NCI-H1930 (cell line): ENCODE data around the gene NF2.
A peak's percentile ranks its signal among the peaks of the same experiment; 100 is the strongest.

Experiments used
- DNase-seq, 2 experiments: peaks; one replicate each; lab custom pipeline; 2025; lab: John Stamatoyannopoulos, UW

Gene NF2

DNA sequence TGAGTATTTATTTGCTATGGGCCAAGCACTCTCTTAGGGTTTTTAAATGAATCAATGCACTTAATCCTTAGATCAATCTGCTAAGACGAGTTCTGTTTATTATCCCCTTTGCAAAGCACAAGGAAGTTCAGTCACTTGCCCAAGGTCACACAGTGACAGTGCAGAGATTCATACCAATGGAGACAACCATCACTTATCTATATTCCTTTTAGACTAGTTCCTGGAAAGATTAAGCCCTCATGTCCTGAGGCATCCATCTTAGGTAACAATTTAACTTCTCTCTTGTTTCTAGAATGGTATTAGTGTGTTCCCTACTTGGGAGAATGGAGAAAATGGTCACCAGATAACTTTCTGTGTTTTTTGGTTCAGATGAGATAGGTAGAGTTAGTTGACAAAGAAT lies 28.3 kb downstream of the NF2 start:
- DNase-seq, result no peak

DNA sequence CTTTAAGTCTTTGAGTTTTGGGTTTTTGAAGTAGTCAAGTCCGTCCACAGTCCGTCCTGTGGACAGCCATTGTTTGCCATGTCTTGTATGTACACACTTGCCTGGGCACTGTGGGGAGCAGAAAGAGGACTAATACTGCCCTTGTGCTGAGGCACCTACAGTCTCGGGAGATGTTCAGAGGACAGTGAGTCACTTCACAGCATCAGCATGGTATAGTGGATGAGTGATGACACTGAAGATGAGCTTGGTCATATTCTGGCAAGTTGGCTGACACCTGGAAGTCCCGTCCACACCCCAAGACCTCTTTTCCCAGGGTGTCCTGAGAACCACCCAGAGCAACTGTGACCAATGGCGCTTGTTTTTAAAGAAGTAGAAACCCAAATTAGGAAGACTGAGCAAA lies 29.2 kb downstream of the NF2 start:
- no peak for DNase-seq

DNA sequence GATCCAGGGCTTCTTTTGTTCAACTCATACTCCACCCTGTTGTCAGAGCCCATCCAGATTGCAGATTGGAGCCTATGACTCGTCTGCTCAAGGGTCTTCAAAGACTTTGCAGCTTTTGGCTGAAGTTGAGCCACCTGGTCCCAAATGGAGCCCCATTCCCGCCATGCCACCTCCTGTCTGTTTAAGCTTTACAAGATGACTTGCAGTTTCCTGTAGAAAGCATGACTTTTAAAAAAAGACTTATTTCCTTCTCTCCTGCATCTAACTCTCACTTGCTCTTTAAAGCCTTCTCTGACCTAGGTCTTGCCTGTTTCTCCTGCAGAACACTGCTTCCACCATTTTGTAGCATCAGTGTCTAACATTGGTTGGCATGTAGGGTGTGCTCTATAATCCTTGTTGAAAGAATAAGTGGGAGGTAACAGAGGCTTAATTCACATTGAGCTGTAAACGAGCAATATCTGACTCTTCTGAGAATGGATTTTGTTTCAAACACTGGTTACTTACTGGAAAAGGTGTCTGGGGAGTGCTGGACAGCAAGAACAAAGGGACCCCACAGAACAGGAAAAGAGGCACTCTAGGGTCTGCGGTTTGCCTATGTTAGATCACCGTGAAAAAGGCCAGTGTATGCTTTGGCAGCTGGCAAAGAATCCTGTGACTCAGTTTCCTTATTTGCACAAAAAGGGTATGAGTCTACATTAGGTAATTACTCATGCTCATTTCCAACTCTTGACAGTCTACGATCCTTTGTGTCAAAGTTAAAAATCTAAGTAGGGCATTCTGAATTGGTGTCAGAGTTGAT lies 30.3 kb downstream of the NF2 start:
- DNase-seq, result no peak

DNA sequence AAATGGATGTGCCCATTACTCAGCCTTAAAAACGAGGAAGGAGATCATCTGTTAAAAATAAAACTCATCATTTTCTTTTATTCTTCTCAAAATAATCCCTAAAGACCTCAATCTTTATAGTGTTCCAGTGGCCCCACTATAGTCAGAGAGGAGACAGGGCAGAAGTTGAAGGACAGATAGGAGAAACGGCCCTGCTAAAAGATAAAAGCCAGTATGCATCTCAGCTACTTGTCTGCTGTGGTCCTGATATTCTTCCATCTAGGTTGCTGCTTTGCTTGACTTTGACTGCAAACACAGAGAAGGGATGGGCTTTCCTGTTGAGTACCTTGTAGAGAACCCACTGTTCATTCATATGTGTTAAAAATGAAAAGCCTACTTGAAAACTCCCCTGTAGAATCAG lies 31.4 kb downstream of the NF2 start:
- no peak for DNase-seq

DNA sequence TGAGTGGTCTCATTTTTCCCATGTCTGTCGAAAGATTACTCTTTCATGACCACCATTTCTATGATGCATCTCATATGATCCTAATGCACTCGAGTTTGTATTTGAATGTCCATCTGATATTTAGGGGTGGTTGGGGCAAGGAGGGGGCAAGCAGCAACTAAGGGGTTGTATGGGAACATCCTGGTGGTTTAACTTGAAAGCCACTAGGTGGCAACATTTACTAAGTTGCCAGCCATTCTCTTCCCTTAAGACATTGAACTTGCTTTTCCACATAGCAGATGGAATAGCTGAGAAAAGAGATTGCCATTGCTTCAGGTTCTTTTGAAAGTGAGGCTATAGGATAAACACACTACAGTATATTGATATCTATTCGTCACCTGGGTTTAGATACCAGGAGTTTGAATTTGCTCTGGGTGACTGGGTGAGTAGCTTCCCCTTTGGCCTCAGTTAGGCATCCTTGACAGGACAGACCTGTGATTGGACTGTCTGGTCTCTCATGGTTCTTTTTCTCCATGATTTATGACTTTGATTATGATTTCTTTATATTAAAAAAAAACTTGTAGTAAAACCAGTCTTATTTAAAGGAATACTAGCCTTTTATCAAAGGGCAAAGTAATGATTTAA lies 32.4 kb downstream of the NF2 start:
- DNase-seq, result peak; percentile 22 to 40

DNA sequence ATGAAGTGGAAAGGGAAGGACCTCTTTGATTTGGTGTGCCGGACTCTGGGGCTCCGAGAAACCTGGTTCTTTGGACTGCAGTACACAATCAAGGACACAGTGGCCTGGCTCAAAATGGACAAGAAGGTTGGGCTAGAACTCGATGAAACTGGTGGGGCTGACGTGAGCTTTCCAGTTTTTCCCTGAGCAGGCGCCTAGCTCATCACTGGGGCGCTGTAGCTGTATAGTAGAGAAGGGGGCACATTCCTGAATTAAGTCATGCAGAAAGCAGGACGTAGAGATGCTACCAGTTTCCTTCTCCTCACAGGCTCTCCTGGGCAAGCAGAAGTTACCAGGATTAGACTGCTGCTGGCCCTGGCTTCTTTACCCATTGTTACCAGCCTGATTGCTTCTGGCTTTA lies 33.3 kb downstream of the NF2 start:
- no peak for DNase-seq

DNA sequence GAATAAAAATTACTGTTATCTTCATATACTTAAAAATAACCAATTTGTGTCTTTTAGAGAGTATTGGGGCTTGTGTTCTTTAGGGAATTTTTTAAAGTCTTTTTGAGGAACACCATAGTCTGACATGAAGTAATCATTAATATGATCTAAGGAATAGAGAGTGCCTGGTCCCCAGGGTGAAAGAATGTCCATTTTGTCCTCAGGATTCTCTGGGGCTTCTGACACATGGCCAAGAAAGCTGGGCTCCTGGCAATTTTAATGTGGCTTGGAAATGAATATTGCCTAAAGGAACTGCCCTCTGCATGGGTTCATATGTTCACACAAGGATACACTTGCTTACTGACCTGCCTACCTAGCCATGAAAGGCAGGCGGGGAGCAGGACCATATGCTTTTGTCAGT lies 33.7 kb downstream of the NF2 start:
- no peak for DNase-seq

DNA sequence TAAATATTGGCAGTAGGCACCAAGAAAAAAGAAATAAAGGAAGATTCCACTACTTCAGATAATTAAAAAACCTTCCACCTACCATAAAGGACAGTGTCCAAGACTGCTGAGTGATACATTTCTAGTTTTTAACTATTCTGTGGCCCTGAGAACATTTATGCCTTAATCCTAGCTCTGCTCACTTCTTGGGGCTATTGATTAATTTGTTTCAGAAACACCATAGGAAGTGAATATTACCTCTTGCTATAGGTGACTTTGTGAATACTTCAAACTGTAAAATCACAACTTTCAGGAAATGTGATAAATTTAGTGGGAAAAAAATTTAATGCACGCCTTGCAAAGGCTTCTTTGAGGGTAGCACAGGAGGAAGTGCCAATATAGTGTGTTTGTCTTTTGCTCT lies 35.2 kb downstream of the NF2 start:
- no peak for DNase-seq

DNA sequence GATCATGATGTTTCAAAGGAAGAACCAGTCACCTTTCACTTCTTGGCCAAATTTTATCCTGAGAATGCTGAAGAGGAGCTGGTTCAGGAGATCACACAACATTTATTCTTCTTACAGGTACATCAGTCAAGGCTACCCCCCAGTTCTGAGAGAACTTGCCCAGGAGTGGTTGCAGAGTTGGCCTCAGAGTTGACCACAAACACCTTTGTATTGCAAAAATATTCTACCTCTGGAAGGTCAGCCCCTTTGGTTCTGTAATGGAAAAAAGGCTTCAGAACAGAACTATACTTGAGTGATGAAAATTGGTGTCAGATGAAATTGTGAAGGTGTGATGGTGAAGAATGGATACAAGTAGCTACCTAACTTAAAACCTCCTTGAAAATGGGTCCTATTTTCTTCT lies 35.7 kb downstream of the NF2 start:
- no peak for DNase-seq

DNA sequence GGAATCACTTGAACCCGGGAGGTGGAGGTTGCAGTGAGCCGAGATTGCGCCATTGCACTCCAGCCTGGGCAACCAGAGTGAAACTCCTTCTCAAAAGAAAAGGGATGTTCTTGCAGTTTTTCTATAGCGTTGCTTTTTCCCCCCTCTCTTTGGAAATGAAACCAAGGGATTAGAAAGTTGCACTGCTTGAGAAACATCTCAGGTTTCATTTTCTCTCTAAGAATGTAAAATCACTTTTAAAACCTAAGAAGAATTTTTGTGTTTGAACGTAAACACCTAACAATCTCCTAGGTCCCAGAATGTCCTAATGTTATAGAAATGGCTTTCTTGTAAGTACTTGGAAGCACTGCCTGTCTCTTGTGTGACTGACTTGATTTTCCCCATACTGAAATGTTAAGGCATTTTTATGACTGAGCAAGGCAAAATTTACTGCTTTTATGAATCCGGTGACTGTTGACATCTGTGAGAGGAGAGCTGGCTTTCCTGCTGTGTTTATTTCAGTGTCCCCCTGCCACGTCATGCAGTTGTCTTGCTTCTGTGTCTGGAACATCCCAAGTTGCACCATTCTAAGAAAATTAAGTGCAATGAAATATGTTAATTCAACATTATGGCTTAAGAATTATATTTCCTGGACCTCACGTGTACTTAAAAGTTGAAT lies 37.7 kb downstream of the NF2 start:
- no peak for DNase-seq

DNA sequence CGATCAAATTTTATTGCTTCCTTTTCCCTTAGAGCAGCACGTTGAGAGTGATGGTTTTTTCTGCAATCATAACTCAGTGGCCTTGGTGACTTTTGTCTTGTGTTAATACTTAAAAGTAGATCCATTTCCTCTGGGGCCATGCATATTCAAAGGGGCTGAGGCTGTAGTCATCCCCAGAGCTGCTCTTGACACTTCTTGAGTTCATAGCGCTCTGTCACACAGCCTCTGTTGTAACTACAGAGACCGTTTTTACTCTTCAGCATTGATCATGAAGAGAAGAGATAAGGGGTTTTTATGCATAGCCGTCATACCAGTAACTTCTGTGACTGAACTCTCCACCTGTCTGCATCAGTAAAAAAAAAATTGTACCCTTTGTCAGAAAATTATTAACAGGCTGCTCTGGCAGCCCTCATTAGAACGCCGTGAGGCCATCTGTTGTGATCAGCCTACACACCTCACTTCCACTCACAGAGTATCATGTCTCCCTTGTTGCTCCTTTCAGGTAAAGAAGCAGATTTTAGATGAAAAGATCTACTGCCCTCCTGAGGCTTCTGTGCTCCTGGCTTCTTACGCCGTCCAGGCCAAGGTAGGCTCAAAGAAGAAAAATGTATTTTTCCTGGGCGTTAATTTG lies 38.4 kb downstream of the NF2 start:
- DNase-seq, result no peak

DNA sequence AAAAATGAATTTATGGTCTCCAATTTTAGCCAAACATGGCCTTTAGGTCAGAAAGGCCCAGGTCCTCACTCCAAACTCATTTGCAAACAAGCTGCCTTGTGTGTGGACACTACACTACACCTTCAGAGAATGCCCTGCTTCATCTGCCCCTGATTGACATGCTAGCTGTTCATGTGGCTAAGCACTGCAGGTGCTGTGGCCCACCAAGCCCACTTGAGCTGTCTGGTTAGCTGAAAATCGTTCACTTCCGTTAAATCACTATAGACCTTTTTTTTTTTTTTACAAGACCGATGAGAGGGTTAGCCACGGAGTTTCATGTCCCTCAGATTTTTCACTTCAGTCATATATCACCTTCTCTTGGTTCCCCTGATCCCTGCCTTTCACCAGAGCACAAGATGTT lies 39.3 kb downstream of the NF2 start:
- DNase-seq, result no peak

DNA sequence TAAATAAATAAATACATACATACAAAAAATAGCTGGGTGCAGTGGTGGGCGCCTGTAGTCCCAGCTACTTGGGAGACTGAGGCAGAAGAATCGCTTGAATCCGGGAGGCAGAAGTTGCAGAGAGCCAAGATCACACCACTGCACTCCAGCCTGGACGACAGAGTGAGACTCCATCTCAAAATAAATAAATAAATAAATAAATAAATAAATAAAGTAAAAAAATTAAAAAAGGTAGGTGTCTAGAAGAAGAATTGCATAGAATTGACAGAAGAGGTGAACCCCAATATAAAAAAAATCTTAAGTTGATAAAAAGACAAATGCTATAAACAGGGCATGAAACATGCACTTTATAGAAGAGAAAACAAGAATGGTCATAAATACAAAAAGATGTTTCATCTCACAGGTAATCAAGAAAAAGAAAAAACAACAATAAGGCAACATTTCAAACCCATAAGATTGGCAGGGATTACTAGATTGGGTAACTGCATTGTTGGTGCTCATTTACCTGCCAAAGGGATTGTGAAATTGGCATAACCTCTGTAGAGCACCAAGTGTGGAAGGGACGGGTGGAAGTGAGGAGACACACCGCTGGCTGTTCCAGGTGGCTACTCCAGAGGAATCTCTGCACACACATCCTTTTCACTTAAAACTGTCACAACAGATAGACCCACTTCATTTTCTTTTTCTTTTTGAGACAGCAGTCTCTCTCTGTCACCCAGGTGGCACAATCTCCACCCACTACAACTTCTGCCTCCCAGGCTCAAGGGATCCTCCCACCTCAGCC lies 44.7 kb downstream of the NF2 start:
- no peak for DNase-seq

DNA sequence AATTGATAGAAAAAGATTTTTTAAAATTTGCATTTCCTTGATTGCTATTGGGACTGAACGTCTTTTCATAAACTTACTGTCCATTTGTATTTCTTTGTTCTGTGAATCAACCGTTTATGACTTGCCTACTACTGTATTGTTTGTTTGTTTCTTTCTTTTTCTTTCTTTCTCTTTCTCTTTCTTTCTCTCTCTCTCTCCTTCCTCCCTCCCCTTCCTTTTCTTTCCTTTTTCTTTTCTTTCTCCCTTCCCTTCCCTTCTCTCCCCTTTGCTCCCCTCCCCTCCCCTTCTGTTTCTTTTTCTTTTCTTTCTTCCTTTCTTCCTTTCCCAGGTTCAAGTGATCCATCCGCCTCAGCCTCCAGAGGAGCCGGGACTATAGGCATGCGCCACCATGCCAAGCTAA lies 46.9 kb downstream of the NF2 start:
- no peak for DNase-seq

DNA sequence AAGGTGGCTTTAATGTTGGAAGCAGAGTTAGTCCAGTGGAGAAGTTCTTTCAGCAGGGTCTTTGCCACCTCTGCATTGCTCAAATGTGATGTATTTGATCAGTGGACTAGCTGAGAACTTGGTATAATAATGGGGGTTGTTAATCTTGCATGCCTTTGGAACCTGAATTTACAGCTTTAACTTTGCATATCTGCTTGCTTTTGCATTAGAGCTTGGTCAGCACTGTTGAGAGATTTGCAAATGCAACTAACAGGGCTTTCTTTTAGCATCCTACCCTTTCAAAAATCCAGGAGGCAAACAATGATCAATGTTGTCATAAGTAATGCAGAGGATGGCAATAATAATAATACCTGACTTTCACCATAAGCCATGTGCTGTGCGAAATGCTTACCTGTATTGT lies 48.2 kb downstream of the NF2 start:
- DNase-seq, result no peak

DNA sequence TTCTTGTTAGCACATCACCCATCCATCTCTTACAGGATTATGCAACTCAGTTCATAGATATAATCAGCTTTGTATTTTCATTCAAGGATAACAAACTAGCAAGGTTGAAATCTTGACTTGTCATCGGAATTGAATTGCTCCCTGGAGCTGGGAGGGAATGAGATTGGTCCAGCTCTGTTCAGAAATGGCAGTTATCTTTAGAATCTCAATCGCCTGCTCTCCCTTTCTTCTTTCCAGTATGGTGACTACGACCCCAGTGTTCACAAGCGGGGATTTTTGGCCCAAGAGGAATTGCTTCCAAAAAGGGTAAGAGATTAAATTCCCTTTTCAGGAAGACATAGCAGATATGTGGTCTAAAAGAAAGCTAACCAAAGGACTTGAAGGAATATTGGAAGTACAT lies 51.0 kb downstream of the NF2 start:
- DNase-seq, result no peak

DNA sequence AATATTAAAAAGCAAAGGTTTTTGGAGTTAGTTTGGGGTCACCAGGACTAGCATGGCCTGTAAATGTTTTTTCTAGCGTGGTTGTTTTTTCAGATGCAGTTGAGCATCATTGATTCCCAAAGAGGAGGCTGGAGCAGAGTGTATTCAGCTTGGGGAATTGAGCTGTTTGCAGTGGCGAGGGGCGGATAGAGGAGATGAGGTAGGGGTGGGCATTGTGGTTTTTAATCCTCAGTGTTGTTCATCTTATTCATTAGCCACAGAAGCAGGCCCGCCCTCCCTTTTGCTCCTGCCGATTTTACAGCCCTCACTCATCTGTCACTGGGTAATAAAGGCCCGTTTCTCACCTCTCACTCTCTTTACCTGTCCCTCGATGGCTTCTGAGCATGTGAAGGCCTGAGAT lies 51.4 kb downstream of the NF2 start:
- no peak for DNase-seq

DNA sequence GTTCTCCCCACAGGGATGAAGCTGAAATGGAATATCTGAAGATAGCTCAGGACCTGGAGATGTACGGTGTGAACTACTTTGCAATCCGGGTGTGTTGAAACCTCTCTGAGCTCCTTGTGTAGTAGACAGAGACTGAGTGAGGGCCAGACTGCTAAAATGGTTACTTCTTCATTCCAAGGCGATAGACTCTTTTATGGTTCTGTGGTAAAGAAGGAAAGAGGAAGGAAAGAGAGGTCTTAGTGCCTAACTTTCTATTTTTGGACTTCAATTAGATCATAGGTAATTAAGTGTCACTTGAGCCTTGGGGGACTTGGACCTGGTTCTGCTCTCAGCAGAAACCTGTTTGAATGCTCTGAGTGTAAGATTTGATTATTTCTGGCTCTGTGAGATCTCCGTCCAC lies 54.7 kb downstream of the NF2 start:
- DNase-seq, result no peak

DNA sequence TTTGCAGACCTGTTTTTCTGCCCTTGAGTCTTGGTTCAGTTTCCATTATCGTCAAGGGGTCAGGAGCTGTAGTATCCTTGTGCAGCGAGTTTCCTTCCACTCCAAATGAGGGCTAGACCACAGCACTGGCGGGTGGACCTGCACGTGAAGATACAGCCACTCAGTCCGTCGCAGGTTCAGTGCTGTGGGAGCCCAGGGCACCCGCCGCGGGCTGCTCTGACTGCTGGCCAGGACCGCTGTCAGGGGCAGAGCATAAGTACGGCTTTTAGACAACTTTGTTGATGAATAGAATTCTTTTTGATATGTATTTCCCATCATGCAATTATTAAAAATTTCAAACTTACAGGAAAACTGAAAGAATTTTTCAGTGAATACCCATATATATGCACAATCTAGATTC lies 56.6 kb downstream of the NF2 start:
- DNase-seq, result no peak

DNA sequence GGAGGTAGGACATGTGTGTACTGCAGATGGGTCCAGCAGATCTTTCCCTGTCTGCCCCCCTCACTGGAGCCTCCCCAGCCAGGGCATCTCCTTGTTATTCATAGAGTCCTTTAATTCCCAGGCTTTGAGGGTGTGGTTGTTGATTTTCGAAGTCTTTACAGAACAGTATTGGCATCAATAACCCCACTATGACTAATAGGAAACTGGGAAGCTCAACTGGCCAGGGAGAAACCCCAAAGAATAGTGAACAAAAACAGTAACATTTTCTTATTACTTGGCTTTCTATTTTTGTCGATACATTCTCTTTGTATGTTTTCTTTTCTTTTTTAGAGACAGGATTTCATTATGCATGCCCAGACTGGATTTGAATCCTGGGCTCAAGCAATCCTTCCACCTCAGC lies 57.9 kb downstream of the NF2 start:
- DNase-seq, result no peak

DNA sequence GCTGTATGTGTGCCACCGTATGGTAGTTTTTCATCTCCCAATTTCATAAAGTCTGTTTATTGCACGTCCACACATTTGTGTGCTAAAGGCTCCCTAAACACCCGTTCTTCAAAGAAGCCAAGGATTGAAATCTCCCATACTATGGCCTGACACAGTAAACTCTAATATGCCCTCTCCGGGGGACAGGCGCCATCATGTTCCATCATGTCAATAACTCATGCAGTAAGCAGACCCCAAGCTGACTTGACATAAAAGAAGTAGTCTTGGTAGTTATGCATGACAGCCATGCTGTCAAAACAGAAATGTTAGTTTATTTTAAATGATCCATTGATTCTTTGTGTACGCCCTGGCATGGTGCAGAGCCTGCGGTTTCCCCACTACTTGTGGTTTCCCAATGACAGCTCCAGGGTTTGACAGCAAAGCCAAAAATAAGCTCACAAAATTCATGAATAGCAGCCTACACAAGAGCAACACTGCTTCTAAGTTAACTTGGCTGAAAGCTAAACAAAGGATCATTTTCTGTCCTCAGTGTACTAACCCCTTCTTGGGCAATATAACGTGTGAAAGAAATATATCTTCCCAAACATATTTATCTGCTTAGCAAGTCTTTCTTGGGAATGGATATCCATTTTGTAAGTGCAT lies 59.9 kb downstream of the NF2 start:
- DNase-seq, result no peak

DNA sequence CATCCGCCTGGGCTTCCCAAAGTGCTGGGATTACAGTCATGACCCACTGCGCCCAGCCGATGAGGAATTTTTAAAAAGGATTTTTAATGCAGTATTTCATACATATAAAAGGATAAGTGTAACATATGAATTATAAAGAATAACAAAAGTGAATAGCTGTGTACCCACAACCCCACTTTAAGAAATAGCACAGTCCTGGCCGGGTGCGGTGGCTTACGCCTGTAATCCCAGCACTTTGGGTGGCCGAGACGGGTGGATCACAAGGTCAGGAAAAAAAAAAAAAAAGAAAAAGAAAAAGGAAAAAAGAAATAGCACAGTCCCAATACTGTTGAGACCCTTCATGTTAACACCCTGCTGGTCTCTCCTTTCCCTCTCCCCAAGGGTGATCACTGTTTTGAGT lies 62.1 kb downstream of the NF2 start:
- no peak for DNase-seq
